Middle frontal gyrus (tissue), 1 donor: Measurements from ENCODE around the gene DGKZ.
A peak's percentile ranks its signal among the peaks of the same experiment; 100 is the strongest.

Source experiments
- DNase-seq: peaks from one replicate; pipeline ENCODE4 v3.0.0-alpha.2; 2015; ENCODE audit warnings: low spot score; ENCODE audit errors: extremely low spot score

Gene DGKZ

DNA sequence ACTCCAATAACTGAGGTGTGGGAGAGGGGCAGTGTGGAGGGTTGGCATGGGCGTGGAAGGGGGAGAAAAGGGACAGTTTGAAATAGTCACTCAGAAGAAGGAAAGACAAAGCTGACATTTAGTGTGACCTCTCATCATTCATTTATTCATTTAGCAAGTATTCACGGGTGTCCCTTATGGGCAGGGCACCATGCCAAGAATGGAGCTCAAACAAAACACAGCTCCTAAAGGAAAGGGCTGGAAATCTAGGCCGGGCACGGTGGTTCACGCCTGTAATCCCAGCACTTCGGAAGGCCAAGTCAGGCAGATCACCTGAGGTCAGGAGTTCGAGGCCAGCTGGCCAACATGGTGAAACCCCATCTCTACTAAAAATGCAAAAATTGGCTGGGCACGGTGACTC is 19.4 kb upstream of the DGKZ start:
- DNase-seq, result no peak

DNA sequence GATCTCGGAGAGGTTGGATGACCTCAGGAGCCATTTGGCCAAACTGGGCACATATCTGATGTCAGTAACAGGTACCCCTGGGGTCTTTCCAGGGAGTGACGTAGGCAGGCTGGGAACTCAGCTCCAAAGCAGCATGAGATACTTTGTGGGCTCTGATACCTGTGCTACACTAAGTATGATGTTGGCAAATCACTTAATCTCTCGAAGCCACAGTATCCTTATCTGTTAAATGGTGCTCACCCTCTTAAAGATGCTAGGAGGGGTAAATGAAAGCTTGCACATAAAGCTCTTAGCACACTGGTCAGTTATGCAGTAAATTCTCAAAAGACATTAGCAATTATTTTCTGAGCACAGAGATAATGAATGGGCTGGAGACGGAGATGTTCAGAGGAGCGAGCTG is 17.1 kb upstream of the DGKZ start:
- no peak for DNase-seq

DNA sequence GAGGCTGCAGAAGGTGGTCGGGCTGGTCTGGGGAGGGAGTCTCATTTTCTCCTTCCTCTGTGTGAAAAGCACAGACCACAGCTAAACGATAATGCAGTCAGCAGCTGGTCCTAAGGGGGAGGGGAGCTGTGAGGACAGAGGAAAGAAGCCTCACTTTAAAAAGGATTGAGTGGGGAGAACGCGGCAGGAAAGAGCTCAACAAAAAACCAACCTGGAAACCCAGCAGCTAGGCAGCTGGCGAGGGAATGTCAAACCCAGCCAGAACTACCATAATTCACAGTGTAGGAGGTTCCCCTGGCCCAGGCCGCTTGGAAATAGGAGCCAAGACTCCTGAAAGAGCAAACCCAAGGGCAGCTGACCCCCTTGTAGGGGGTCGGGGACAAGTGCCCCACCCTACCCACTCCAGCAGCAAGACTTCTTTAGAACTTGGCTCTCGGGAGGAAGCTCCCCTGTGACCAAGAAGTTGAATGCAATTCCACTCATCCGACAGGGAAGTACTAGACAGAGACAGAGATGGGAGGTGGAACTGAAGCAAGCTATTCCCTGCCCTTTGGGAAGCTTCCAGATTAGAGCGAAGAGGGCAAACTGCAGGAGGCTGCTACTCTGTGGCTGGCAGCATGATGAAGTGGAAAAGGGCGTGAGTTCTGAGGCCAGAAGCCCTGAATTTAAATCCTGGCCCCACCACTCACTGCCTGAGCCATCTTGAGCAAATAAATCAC is 16.5 kb upstream of the DGKZ start:
- DNase-seq, result no peak

GRCh38 chr11:46331282-46331984 is 15.8 kb upstream of the DGKZ start:
- no peak for DNase-seq

- no peak for DNase-seq
These were observed 15.1 kb upstream of the DGKZ start for GRCh38 chr11:46332093-46332567.

DNA sequence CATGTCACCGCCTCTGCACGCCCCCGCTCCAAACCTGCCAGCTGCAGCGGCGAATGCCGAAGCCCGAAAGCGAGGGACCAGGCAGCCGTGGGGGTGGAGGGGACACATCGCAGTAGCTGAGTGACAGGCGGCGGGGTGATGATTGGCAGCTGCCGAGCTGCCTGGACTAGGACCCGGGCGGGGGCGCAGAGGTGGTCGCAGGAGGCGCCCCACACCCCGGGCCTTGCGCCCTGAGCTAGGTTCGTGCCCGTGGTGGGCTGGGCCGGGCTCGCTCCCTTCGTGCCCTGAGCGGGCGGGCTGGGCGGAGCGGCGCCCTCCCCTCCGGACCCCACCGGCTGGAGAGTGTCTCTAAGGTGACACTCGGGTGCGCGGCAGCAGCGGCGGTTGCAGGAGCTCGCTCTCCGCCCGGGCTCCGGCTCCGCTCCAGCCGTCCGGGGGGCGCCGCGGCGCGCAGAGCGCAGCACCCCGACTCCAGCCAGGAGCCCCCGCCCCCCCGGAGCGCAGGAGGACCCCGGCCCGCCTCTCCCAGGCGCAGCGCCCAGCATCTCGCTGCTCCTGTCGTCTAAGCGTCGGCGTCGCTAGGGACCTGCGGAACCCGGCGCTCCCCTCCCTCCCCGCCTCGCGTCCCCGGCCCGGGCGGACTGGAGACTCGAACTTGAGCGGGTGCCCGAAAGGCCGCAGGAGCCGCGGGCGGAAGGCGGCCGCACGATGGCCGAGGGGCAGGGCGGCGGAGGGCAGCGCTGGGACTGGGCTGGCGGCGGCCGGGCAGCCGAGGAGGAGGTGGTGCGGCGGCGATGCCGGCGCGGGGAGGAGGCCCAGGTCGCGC is 14.5 kb upstream of the DGKZ start:
- no peak for DNase-seq

DNA sequence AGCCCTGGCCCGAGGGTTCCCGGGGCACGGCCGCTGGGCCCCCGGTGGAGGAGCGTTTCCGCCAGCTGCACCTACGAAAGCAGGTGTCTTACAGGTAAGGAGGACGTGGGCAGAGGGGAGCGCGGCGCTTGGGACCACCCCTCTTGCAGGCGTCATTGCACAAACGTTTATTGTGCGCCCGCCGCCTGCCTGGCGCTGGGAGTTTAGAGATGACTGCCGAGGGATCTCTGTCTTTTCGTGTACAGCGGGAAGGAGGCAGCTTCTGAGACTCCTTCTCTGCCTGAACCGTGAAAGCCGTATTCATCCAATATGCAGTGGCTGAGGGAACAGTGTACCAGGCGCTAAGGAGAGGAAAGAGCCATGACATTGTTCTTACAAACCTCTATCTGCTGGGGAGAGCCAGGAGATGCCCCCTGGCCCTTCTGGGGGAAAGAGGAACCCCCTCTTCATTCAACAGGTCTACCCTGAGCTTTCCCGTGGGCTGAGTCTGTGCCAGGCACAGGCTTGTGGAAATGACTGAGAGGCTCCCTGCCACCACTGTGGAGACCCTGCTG is 13.8 kb upstream of the DGKZ start:
- DNase-seq, result no peak

DNA sequence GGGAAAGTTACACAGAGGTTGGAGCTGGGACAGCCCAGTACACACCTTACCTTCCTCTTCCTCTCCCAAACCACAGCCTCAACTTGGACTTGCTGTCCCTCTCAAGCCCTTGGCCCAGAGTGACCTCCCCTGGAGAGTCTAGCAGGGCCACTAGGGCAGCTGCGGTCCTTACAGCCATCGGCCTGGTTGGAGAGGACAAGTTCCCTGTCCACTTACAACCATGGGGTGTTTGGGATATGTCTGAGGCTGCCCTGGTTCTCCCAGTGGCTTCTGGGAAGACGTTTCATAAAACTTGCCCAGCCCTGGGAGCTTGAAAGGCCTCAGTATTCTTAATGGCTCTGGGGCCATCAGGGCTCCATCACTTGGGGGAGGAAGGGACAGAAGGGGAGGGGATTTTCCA is 13.1 kb upstream of the DGKZ start:
- no peak for DNase-seq

- DNase-seq, result no peak
These were observed 12.0 kb upstream of the DGKZ start for GRCh38 chr11:46335271-46335670.

- peak; percentile 67 for DNase-seq
These were observed 11.2 kb upstream of the DGKZ start for GRCh38 chr11:46335890-46336562.

- no peak for DNase-seq
These were observed 10.6 kb upstream of the DGKZ start for GRCh38 chr11:46336563-46337180.

DNA sequence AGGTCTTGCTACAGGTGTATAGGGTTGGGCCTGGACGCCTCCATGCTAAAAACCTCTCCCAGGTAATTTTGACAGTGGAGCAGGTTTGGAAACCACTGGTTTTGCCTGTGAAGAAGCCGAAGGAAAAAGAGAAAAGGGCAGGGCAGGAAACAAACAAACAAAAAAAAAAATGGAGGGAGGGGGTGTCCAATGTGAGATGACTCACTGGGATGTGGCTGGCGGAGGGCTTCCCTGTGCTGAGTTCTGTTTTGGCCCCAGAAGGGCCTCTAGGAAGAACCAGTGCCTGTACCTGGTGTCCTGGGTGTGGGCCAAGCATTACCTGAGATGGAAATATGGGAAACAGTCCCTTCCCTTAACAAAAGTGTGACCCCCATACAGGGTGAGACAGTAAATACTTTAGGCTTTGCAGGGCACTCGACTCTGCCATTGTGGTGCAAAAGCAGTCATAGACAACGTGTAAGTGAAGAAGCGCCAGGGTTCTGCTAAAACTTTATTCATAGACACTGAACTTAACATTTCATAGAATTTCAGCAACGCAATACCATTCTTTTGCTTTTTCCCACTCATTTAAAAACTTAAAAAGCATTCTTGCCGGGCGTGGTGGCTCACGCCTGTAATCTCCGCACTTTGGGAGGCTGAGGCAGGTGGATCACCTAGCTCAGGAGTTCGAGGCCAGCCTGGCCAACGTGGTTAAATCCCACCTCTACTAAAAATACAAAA is 9.5 kb upstream of the DGKZ start:
- DNase-seq, result no peak

DNA sequence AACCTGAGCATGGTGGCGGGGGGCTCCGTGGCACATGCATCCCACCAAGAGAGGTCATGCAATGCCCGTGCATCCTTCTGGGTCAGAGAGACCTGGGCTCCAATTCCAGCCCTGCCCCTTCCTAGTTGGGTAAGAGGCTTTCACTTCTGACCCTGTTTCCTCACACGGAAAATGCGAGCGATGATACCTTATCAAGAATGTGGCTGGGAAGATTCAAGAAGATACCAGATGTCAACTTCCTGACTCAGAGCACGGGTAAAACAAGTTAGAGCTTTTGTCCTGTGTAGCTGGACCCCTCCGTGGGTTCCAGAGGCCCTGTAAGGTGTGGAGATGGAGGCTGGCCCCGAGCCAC is 8.7 kb upstream of the DGKZ start:
- DNase-seq, result no peak

DNA sequence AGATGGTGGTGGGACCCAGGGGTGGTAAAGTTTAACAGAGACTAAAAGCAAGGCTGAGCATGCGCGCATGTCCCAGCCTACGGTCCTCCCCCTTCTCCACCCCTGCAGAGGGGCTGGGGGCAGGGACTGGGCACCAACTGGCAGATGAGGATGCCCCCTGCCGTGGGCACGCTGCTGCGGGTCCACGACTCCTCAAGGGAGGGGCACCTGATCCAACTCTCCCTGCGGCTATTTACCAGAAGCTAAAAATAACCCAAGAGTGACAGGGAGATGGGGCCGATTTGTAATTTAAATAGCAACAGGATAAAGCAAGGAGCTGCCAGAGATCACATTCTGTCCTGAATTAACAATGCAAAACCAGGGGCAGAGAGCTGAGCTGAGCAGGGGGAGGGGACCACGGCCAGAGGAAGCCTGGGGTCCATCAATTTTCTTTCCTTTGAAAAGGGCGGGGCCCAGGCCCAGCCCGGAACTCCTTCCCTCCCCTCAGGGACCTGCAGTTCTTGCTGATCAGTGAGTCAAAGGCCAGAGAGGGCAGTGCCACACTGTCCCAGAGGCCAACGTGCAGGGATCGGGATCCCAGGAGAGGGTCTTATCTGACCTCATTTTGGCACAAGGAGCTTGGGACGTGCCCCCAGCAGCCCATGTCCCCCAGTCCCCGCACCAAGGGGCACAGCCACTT is 8.1 kb upstream of the DGKZ start:
- DNase-seq, result no peak

- DNase-seq, result no peak
These were observed 7.4 kb upstream of the DGKZ start for GRCh38 chr11:46339816-46340215.

DNA sequence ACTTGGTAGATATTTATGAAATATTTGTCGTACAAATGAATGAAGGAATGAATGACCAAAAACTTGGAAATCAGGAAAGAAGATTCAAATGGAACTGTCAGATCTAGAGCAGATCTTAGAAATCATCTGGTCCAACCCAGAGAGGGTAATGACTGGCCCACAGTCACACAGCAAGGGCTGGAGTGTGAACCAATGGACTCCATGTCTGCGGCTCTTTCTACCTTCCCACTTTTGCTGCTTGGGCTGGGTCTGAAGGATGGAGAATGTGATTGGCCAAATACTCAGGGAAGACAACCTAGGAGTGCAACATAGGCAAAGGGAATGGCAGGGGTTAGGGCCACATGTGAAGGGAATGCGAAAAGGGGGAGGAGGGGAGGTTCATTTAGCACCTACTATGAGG is 5.8 kb upstream of the DGKZ start:
- no peak for DNase-seq

GRCh38 chr11:46342239-46342638 is 5.0 kb upstream of the DGKZ start:
- no peak for DNase-seq

GRCh38 chr11:46343520-46343919 is 3.7 kb upstream of the DGKZ start:
- no peak for DNase-seq

DNA sequence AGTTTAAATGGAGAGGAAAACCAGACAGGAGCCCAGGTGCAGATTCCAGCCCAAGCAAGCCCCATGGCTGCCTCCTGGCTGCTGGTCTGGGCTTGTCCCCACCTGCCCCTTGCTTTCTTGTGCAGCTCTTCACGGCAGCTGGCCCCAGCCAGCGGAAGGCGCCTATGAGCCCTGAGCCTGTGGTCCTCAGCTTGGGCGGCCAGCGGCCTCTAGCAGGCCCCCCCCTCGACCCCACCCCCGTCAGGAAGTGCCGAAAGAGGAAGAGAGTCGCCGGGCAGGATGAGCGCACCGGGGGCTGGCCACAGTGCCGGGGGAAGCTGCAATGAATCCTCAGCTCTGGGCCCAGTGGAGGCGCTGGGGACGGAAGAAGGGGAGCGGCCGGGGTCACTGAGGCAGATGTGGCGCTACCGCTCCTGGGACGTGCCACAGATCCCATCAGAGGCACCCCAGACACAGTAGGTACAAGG is 2.1 kb upstream of the DGKZ start:
- DNase-seq, result no peak
